WTC11 (cell line): ENCODE results near the gene UBASH3A.

Source experiments
- CREB1 ChIP-seq: sonication (generic); formaldehyde crosslinking; IDR thresholded peaks from 2 replicates; pipeline ENCODE4 v1.8.0; 2023; ENCODE audit warnings: mild to moderate bottlenecking, missing genetic modification reagents
- ESRRA ChIP-seq: sonication (generic); formaldehyde crosslinking; IDR thresholded peaks from 2 replicates; pipeline ENCODE4 v1.8.1; 2022; ENCODE audit warnings: mild to moderate bottlenecking, missing genetic modification reagents, borderline replicate concordance
- IRF2 ChIP-seq: sonication (generic); formaldehyde crosslinking; IDR thresholded peaks from 2 replicates; pipeline ENCODE4 v1.8.0; 2022; ENCODE audit warnings: low read depth, missing genetic modification reagents, borderline replicate concordance
- JUN ChIP-seq: sonication (generic); formaldehyde crosslinking; IDR thresholded peaks from 2 replicates; pipeline ENCODE4 v1.8.0; 2023; ENCODE audit warnings: mild to moderate bottlenecking, missing genetic modification reagents
- NFYB ChIP-seq: sonication (generic); formaldehyde crosslinking; conservative IDR thresholded peaks from 2 replicates; pipeline ENCODE4 v1.8.0; 2022; ENCODE audit warnings: low read depth, missing genetic modification reagents
- NR2C2 ChIP-seq: sonication (generic); formaldehyde crosslinking; IDR thresholded peaks from 2 replicates; pipeline ENCODE4 v1.8.0; 2022; ENCODE audit warnings: mild to moderate bottlenecking, missing genetic modification reagents
- SP1 ChIP-seq: sonication (generic); formaldehyde crosslinking; conservative IDR thresholded peaks from 2 replicates; pipeline ENCODE4 v1.8.1; 2022; ENCODE audit warnings: missing genetic modification reagents
- TEAD1 ChIP-seq: sonication (generic); formaldehyde crosslinking; IDR thresholded peaks from 2 replicates; pipeline ENCODE4 v1.8.0; 2022; ENCODE audit warnings: mild to moderate bottlenecking, missing genetic modification reagents
- ZNF263 ChIP-seq: sonication (generic); formaldehyde crosslinking; IDR thresholded peaks from 2 replicates; pipeline ENCODE4 v1.8.1; 2022; ENCODE audit warnings: low read depth, mild to moderate bottlenecking, moderate library complexity, missing genetic modification reagents
- ZNF671 ChIP-seq: fragments of 250-450 bp; sonication (Bioruptor Pico); IDR thresholded peaks from 2 replicates; pipeline ENCODE4 v1.8.0; 2021; ENCODE audit warnings: mild to moderate bottlenecking
- TF ChIP-seq, protein P1 (sequence below): sonication (generic); formaldehyde crosslinking; IDR thresholded peaks from 2 replicates; pipeline ENCODE4 v1.8.1; 2023; ENCODE audit warnings: mild to moderate bottlenecking, missing genetic modification reagents, moderate library complexity
- TF ChIP-seq, protein P2 (sequence below): fragments of 200-600 bp; IDR thresholded peaks from 2 replicates; pipeline ENCODE4 v1.8.0; 2022; ENCODE audit warnings: antibody characterized with exemption

DNA sequence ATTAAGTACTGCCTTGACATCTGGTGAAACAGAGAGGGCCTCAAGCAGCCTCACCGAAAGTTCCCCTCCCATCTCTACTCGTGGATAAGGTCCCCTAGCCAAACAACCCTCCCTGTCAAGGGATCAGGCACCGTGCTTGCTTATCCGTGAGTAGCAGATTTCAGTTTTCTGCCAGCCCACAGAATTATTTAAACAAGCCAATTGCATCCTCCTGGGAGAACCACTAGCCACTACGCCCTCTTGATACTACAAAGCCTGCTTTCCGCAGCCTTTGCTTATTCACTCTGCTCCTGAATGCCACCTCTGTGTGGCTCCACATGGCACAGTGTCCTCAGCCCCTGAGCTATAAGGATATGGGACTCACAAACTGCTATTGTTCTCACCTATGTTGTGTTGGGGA, 47.1 kb upstream of the UBASH3A start:
- no peak for TF ChIP-seq ZNF263 (CRISPR knock-in tag)
- no peak for TF ChIP-seq ESRRA (CRISPR knock-in tag)
- TF ChIP-seq IRF2 (CRISPR knock-in tag): no peak
- TF ChIP-seq, protein P1, sequence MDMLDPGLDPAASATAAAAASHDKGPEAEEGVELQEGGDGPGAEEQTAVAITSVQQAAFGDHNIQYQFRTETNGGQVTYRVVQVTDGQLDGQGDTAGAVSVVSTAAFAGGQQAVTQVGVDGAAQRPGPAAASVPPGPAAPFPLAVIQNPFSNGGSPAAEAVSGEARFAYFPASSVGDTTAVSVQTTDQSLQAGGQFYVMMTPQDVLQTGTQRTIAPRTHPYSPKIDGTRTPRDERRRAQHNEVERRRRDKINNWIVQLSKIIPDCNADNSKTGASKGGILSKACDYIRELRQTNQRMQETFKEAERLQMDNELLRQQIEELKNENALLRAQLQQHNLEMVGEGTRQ (CRISPR knock-in tag): no peak
- TF ChIP-seq CREB1: no peak
- TF ChIP-seq, protein P2, sequence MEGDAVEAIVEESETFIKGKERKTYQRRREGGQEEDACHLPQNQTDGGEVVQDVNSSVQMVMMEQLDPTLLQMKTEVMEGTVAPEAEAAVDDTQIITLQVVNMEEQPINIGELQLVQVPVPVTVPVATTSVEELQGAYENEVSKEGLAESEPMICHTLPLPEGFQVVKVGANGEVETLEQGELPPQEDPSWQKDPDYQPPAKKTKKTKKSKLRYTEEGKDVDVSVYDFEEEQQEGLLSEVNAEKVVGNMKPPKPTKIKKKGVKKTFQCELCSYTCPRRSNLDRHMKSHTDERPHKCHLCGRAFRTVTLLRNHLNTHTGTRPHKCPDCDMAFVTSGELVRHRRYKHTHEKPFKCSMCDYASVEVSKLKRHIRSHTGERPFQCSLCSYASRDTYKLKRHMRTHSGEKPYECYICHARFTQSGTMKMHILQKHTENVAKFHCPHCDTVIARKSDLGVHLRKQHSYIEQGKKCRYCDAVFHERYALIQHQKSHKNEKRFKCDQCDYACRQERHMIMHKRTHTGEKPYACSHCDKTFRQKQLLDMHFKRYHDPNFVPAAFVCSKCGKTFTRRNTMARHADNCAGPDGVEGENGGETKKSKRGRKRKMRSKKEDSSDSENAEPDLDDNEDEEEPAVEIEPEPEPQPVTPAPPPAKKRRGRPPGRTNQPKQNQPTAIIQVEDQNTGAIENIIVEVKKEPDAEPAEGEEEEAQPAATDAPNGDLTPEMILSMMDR: no peak
- TF ChIP-seq TEAD1 (CRISPR knock-in tag): no peak
- TF ChIP-seq NFYB (CRISPR knock-in tag): no peak
- no peak for TF ChIP-seq ZNF671 (CRISPR knock-in tag)
- no peak for TF ChIP-seq JUN (CRISPR knock-in tag)
- TF ChIP-seq SP1 (CRISPR knock-in tag): no peak
- TF ChIP-seq NR2C2 (CRISPR knock-in tag): no peak
